GM20431 (cell line): ENCODE measurements around the gene RTN4RL1.

Source experiments
- in situ Hi-C: fragments of 300-500 bp; cut with MseI, MboI; formaldehyde crosslinking; loops from one replicate; pipeline ENCODE4 v1.15.0; 2020; ENCODE audit warnings: low sequenced_read_pairs; ENCODE audit not compliant: unreplicated experiment

Gene RTN4RL1

GRCh38 chr17:2050300-2051060 is 25.3 kb upstream of the RTN4RL1 start:
- in situ Hi-C loops: no loop called here

GRCh38 chr17:2049333-2050299 is 24.5 kb upstream of the RTN4RL1 start:
- in situ Hi-C loops: no loop called here

GRCh38 chr17:2048805-2049204 is 23.7 kb upstream of the RTN4RL1 start:
- in situ Hi-C loops: no loop called here

- in situ Hi-C loops: no loop called here
Observed at GRCh38 chr17:2047590-2047989, 22.5 kb upstream of the RTN4RL1 start.

GRCh38 chr17:2044263-2044894 is 19.2 kb upstream of the RTN4RL1 start:
- in situ Hi-C loops: no loop called here

GRCh38 chr17:2043785-2044184 is 18.7 kb upstream of the RTN4RL1 start:
- in situ Hi-C loops: no loop called here

- in situ Hi-C loops: no loop called here
Observed at GRCh38 chr17:2042933-2043332, 17.8 kb upstream of the RTN4RL1 start.

- in situ Hi-C loops: no loop called here
Observed at GRCh38 chr17:2042390-2042847, 17.3 kb upstream of the RTN4RL1 start.

- in situ Hi-C loops: no loop called here
Observed at GRCh38 chr17:2041561-2042389, 16.6 kb upstream of the RTN4RL1 start, which contains the start of gene OVCA2. Gene OVCA2, plus strand, starts transcription at chr17:2042022. Its CDS starts 26 bp downstream, at chr17:2042048.

- in situ Hi-C loops: no loop called here
Observed at GRCh38 chr17:2040942-2041560, 15.9 kb upstream of the RTN4RL1 start.

- in situ Hi-C loops: no loop called here
Observed at GRCh38 chr17:2040219-2040827, 15.2 kb upstream of the RTN4RL1 start.

- in situ Hi-C loops: no loop called here
Observed at GRCh38 chr17:2037155-2037554, 12.0 kb upstream of the RTN4RL1 start.

- in situ Hi-C loops: no loop called here
Observed at GRCh38 chr17:2035541-2036488, 10.7 kb upstream of the RTN4RL1 start.

GRCh38 chr17:2034806-2035540 is 9.8 kb upstream of the RTN4RL1 start:
- in situ Hi-C loops: no loop called here

GRCh38 chr17:2034157-2034556 is 9.0 kb upstream of the RTN4RL1 start:
- in situ Hi-C loops: no loop called here

- in situ Hi-C loops: no loop called here
Observed at GRCh38 chr17:2033153-2033552, 8.0 kb upstream of the RTN4RL1 start.

GRCh38 chr17:2030779-2031163 is 5.6 kb upstream of the RTN4RL1 start:
- in situ Hi-C loops: no loop called here
